ENCODE results near the gene DPCD.

The DPCD gene

DNA sequence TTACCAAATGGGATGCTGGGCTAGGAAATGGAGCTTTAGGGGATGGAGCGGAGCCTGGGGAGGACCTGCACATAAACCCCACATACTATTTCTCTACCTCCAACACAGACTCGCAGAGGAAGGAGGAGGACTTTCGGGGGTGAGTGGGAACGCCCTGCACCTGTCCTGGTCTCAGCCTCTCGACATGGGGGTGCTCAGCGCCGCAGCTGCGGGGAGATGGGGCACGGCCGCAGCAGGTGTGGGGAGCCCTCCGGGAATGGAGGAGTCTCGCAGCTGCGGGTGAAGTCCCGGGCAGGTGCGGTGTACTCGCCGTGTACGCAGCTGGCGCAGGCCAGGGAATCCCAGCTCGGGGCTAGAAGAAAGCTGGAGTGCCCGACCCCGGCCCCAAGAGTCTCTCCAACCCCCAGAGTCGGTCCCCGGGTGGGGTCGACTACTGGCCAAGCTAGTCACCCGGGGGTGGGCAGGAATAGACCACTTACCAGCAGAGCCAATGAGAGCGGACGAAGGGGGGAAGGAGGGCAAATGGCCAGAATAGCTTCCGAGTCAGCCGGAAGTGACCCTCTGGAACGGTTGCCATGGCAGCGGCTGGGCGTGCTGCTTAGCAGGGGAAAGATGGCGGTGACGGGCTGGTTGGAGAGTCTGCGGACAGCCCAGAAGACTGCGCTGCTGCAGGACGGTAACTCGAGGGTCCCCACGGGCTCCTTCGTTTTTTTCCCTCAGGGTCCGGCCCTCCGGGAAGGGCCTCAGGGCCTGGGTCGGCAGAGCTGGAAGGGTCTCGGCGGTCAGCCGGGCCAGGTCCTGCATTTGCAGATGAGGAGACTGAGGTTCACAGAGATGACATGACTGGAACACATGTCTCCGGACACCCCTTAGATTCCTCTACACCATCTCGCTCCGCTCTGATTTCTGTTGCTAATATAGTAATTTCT, at the start of gene DPCD, which contains the start of gene POLL:
Gene DPCD, plus strand, starts transcription at position 597 of the 929 bp plus-strand sequence. Its CDS starts 16 bp downstream, at position 613.
Gene POLL, minus strand, starts transcription at position 533 of the 929 bp plus-strand sequence. CDS start 897 bp downstream, outside the sequence.
- Mint-ChIP-seq H3K4me3 (peak within 1 kb of the TSS; percentile 96), H3K27me3 (ENCODE audit: low read depth, poor library complexity) (peaks cover 3% of the 10 kb centered on the region), H3K27ac (peak within 1 kb of the TSS; percentile 42), H3K36me3 (ENCODE audit: low read depth) (peaks cover 15% of the 10 kb centered on the region), H3K4me1 (peaks cover 45% of the 10 kb centered on the region), H3K9me3 (no peaks in the 10 kb centered on the region)
- TF ChIP-seq, protein P1, sequence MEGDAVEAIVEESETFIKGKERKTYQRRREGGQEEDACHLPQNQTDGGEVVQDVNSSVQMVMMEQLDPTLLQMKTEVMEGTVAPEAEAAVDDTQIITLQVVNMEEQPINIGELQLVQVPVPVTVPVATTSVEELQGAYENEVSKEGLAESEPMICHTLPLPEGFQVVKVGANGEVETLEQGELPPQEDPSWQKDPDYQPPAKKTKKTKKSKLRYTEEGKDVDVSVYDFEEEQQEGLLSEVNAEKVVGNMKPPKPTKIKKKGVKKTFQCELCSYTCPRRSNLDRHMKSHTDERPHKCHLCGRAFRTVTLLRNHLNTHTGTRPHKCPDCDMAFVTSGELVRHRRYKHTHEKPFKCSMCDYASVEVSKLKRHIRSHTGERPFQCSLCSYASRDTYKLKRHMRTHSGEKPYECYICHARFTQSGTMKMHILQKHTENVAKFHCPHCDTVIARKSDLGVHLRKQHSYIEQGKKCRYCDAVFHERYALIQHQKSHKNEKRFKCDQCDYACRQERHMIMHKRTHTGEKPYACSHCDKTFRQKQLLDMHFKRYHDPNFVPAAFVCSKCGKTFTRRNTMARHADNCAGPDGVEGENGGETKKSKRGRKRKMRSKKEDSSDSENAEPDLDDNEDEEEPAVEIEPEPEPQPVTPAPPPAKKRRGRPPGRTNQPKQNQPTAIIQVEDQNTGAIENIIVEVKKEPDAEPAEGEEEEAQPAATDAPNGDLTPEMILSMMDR (IDR thresholded peaks at IDR 0.05): no peak
- peak; percentile 97 for DNase-seq

DNA sequence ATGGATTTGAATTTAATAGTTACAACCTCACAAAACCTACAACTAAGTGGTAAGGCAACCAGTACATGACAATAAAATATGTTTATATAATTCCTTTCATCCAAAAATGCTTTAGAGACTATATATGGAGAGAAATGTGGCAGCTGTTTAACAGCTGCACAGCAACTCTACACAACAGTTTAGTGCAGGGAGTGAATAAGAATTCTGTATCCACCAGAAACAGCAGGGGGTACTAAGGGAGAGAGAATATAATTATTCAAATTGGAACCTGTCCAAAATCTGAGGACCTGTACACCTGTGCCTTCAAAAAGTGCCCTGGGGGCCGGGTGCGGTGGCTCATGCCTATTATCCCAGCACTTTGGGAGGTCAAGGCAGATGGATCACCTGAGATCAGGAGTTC, 49.7 kb upstream of the DPCD start:
- DNase-seq: no peak
- Mint-ChIP-seq H3K36me3 (ENCODE audit: low read depth) (peaks cover 22% of the 10 kb centered on the region), H3K4me1 (no peaks in the 10 kb centered on the region), H3K27me3 (ENCODE audit: low read depth, poor library complexity) (no peaks in the 10 kb centered on the region), H3K9me3 (no peaks in the 10 kb centered on the region), H3K27ac (no peak overlapping the region), H3K4me3 (no peak overlapping the region)
- TF ChIP-seq, protein P1 (IDR thresholded peaks at IDR 0.05): no peak

DNA sequence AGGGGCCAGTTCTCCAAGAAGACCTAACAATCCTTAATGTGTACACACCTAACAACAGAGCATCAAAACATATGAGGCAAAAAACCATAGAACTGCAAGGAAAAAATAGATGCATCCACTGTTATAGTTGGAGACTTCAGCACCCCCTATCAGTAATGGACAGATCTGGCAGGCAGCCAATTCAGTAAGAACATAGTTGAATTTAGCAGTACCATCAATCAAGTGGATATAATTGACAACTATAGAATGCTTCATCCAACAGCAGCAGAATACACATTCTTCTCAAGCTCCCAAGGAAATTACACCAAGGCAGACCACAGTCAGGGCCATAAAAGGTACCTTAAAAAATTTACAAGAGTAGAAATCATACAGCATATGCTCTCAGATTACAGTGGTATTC, 42.2 kb upstream of the DPCD start:
- Mint-ChIP-seq H3K4me3 (no peak overlapping the region), H3K36me3 (ENCODE audit: low read depth) (peaks cover 45% of the 10 kb centered on the region), H3K27ac (no peak overlapping the region), H3K4me1 (no peaks in the 10 kb centered on the region), H3K27me3 (ENCODE audit: low read depth, poor library complexity) (no peaks in the 10 kb centered on the region), H3K9me3 (no peaks in the 10 kb centered on the region)
- TF ChIP-seq, protein P1 (IDR thresholded peaks at IDR 0.05): no peak
- DNase-seq: no peak

- TF ChIP-seq, protein P1 (IDR thresholded peaks at IDR 0.05): no peak
- Mint-ChIP-seq H3K36me3 (ENCODE audit: low read depth) (peaks cover 71% of the 10 kb centered on the region), H3K9me3 (no peaks in the 10 kb centered on the region), H3K27ac (no peak overlapping the region), H3K27me3 (ENCODE audit: low read depth, poor library complexity) (peaks cover 3% of the 10 kb centered on the region), H3K4me1 (no peaks in the 10 kb centered on the region), H3K4me3 (no peak overlapping the region)
- no peak for DNase-seq
Observed at GRCh38 chr10:101550965-101551364, 37.2 kb upstream of the DPCD start.

DNA sequence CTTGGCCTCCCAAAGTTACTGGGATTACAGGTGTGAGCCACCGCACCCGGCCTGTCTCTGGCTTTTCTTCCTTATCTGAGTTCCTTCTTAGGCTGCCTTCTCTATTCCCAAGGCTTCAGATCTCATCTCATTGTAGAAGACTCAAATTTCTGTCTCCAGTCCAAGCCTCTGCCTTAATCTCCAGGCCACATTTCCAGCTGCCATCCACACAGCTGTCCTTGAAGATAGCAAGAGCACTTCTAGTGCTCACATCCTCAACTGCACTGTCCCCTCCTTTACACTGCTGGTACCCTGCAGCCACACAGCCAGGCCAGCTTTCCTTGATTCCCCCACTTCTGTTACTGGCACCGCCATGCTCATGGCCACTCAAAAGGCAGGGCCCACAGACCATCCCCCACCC, 35.7 kb upstream of the DPCD start:
- H3K27ac Mint-ChIP-seq: no peak overlapping the region
- H3K36me3 Mint-ChIP-seq (ENCODE audit: low read depth): peaks cover 63% of the 10 kb centered on the region
- no peak for DNase-seq
- H3K9me3 Mint-ChIP-seq: no peaks in the 10 kb centered on the region
- peaks cover 14% of the 10 kb centered on the region for H3K4me1 Mint-ChIP-seq
- TF ChIP-seq, protein P1 (IDR thresholded peaks at IDR 0.05): no peak
- H3K27me3 Mint-ChIP-seq (ENCODE audit: low read depth, poor library complexity): peaks cover 3% of the 10 kb centered on the region
- no peak overlapping the region for H3K4me3 Mint-ChIP-seq
